ENCODE measurements around the gene SYNCRIP.

GRCh38 chr6:85672623-85673022 lies 29.9 kb upstream of the SYNCRIP start:
- TF ChIP-seq ESRRG (CRISPR knock-in tag; IDR thresholded peaks at IDR 0.05) (no peak), PATZ1 (CRISPR knock-in tag; IDR thresholded peaks at IDR 0.05; ENCODE audit: borderline replicate concordance) (no peak), ZFP3 (CRISPR knock-in tag; IDR thresholded peaks at IDR 0.05) (no peak), RARB (CRISPR knock-in tag; IDR thresholded peaks at IDR 0.05) (no peak), ZNF70 (CRISPR knock-in tag; IDR thresholded peaks at IDR 0.05) (no peak), TCF4 (CRISPR knock-in tag; IDR thresholded peaks at IDR 0.05; ENCODE audit: borderline replicate concordance) (no peak), CSRNP3 (CRISPR knock-in tag; IDR thresholded peaks at IDR 0.05) (no peak), OSR1 (CRISPR knock-in tag; IDR thresholded peaks at IDR 0.05) (no peak), CREB5 (CRISPR knock-in tag; IDR thresholded peaks at IDR 0.05; ENCODE audit: low read depth) (no peak)

Measured in SK-N-SH treated with all-trans-retinoic acid at 6 μM for 48 hours (cell line).